ENCODE results near the gene GSTA5. TPM values are rescaled to one million over a fixed set of nuclear protein-coding genes. Genes with fewer than 3 reads are reported as not detected.
"Not testable (repeated sequence)": the region's sequence is repeated elsewhere in the genome, so short reads cannot be mapped to it uniquely, and the experiment has no call there.

GSTA5 gene
- total RNA-seq: not detected in 2 replicates

GRCh38 chr6:52840763-52841585 lies at the start of gene GSTA5:
Gene GSTA5 (minus strand): TSS chr6:52840813.
- no peak within 1 kb of the TSS for H3K27ac Mint-ChIP-seq
- no peaks in the 10 kb centered on the region for H3K9me3 Mint-ChIP-seq
- peaks cover 28% of the 10 kb centered on the region for H3K27me3 Mint-ChIP-seq (ENCODE audit: low read depth)
- DNase-seq (ENCODE audit: low spot score): no peak
- H3K4me3 Mint-ChIP-seq (ENCODE audit: low read depth): no peak within 1 kb of the TSS
- peaks cover 2% of the 10 kb centered on the region for H3K4me1 Mint-ChIP-seq (ENCODE audit: low read depth)
- H3K36me3 Mint-ChIP-seq (ENCODE audit: low read depth): no peaks in the 10 kb centered on the region
- intact Hi-C loops (cut with micrococcal nuclease): no loop called here

GRCh38 chr6:52890018-52890417 lies 49.4 kb upstream of the GSTA5 start:
- Mint-ChIP-seq H3K4me3 (ENCODE audit: low read depth) (no peak overlapping the region), H3K4me1 (ENCODE audit: low read depth) (peaks cover 51% of the 10 kb centered on the region), H3K27me3 (ENCODE audit: low read depth) (no peaks in the 10 kb centered on the region), H3K36me3 (ENCODE audit: low read depth) (peaks cover 4% of the 10 kb centered on the region), H3K9me3 (peaks cover 7% of the 10 kb centered on the region), H3K27ac (peak overlapping the region; percentile 40)
- intact Hi-C loops (cut with micrococcal nuclease): no loop called here
- no peak for DNase-seq (ENCODE audit: low spot score)

GRCh38 chr6:52887910-52888524 lies 47.4 kb upstream of the GSTA5 start:
- no peaks in the 10 kb centered on the region for H3K27me3 Mint-ChIP-seq (ENCODE audit: low read depth)
- H3K4me1 Mint-ChIP-seq (ENCODE audit: low read depth): peaks cover 41% of the 10 kb centered on the region
- H3K9me3 Mint-ChIP-seq: peaks cover 7% of the 10 kb centered on the region
- peaks cover 4% of the 10 kb centered on the region for H3K36me3 Mint-ChIP-seq (ENCODE audit: low read depth)
- no peak overlapping the region for H3K4me3 Mint-ChIP-seq (ENCODE audit: low read depth)
- intact Hi-C loops (cut with micrococcal nuclease): loop anchor here (1.0 to 2.0 kb wide), 3 partner anchors 89 to 107 kb away; partner anchors contain the start of gene GSTA4
- DNase-seq (ENCODE audit: low spot score): no peak
- H3K27ac Mint-ChIP-seq: peak overlapping the region; percentile 82

GRCh38 chr6:52881996-52882841 lies 41.6 kb upstream of the GSTA5 start:
- H3K27me3 Mint-ChIP-seq (ENCODE audit: low read depth): peaks cover 9% of the 10 kb centered on the region
- peak; percentile 60 for DNase-seq (ENCODE audit: low spot score)
- peak overlapping the region; percentile 82 for H3K4me3 Mint-ChIP-seq (ENCODE audit: low read depth)
- peak overlapping the region; percentile 51 for H3K27ac Mint-ChIP-seq
- H3K9me3 Mint-ChIP-seq: no peaks in the 10 kb centered on the region
- intact Hi-C loops (cut with micrococcal nuclease): loop anchor here (1.0 kb wide), 1 partner anchor 114 kb away; no protein-coding TSS in a partner anchor
- peaks cover 22% of the 10 kb centered on the region for H3K4me1 Mint-ChIP-seq (ENCODE audit: low read depth)
- H3K36me3 Mint-ChIP-seq (ENCODE audit: low read depth): no peaks in the 10 kb centered on the region

GRCh38 chr6:52881662-52881995 lies 41.0 kb upstream of the GSTA5 start:
- peaks cover 27% of the 10 kb centered on the region for H3K4me1 Mint-ChIP-seq (ENCODE audit: low read depth)
- intact Hi-C loops (cut with micrococcal nuclease): no loop called here
- peak overlapping the region; percentile 82 for H3K4me3 Mint-ChIP-seq (ENCODE audit: low read depth)
- DNase-seq (ENCODE audit: low spot score): no peak
- H3K9me3 Mint-ChIP-seq: no peaks in the 10 kb centered on the region
- H3K27ac Mint-ChIP-seq: no peak overlapping the region
- peaks cover 11% of the 10 kb centered on the region for H3K27me3 Mint-ChIP-seq (ENCODE audit: low read depth)
- H3K36me3 Mint-ChIP-seq (ENCODE audit: low read depth): no peaks in the 10 kb centered on the region

- H3K27me3 Mint-ChIP-seq (ENCODE audit: low read depth): peaks cover 27% of the 10 kb centered on the region
- no peak overlapping the region for H3K4me3 Mint-ChIP-seq (ENCODE audit: low read depth)
- H3K27ac Mint-ChIP-seq: no peak overlapping the region
- no peak for DNase-seq (ENCODE audit: low spot score)
- intact Hi-C loops (cut with micrococcal nuclease): no loop called here
- no peaks in the 10 kb centered on the region for H3K36me3 Mint-ChIP-seq (ENCODE audit: low read depth)
- peaks cover 21% of the 10 kb centered on the region for H3K4me1 Mint-ChIP-seq (ENCODE audit: low read depth)
- H3K9me3 Mint-ChIP-seq: no peaks in the 10 kb centered on the region
Observed at GRCh38 chr6:52877786-52878185, 37.2 kb upstream of the GSTA5 start.

- Mint-ChIP-seq H3K36me3 (ENCODE audit: low read depth) (no peaks in the 10 kb centered on the region), H3K4me3 (ENCODE audit: low read depth) (no peak overlapping the region), H3K9me3 (no peaks in the 10 kb centered on the region), H3K27me3 (ENCODE audit: low read depth) (peaks cover 32% of the 10 kb centered on the region), H3K4me1 (ENCODE audit: low read depth) (peaks cover 16% of the 10 kb centered on the region), H3K27ac (no peak overlapping the region)
- no peak for DNase-seq (ENCODE audit: low spot score)
- intact Hi-C loops (cut with micrococcal nuclease): no loop called here
Observed at GRCh38 chr6:52877168-52877567, 36.6 kb upstream of the GSTA5 start.

GRCh38 chr6:52876056-52876787 lies 35.6 kb upstream of the GSTA5 start:
- intact Hi-C loops (cut with micrococcal nuclease): no loop called here
- Mint-ChIP-seq H3K36me3 (ENCODE audit: low read depth) (no peaks in the 10 kb centered on the region), H3K4me1 (ENCODE audit: low read depth) (peaks cover 11% of the 10 kb centered on the region), H3K9me3 (no peaks in the 10 kb centered on the region), H3K4me3 (ENCODE audit: low read depth) (no peak overlapping the region), H3K27ac (no peak overlapping the region), H3K27me3 (ENCODE audit: low read depth) (peaks cover 35% of the 10 kb centered on the region)
- no peak for DNase-seq (ENCODE audit: low spot score)

- intact Hi-C loops (cut with micrococcal nuclease): no loop called here
- Mint-ChIP-seq H3K9me3 (no peaks in the 10 kb centered on the region), H3K27ac (no peak overlapping the region), H3K4me1 (ENCODE audit: low read depth) (peaks cover 6% of the 10 kb centered on the region), H3K4me3 (ENCODE audit: low read depth) (no peak overlapping the region), H3K27me3 (ENCODE audit: low read depth) (peaks cover 31% of the 10 kb centered on the region), H3K36me3 (ENCODE audit: low read depth) (no peaks in the 10 kb centered on the region)
- DNase-seq (ENCODE audit: low spot score): no peak
Observed at GRCh38 chr6:52872031-52872430, 31.4 kb upstream of the GSTA5 start.

- Mint-ChIP-seq H3K27me3 (ENCODE audit: low read depth) (peaks cover 30% of the 10 kb centered on the region), H3K4me3 (ENCODE audit: low read depth) (no peak overlapping the region), H3K4me1 (ENCODE audit: low read depth) (peaks cover 2% of the 10 kb centered on the region), H3K27ac (no peak overlapping the region), H3K9me3 (no peaks in the 10 kb centered on the region), H3K36me3 (ENCODE audit: low read depth) (no peaks in the 10 kb centered on the region)
- DNase-seq (ENCODE audit: low spot score): no peak
- intact Hi-C loops (cut with micrococcal nuclease): no loop called here
Observed at GRCh38 chr6:52871621-52872020, 31.0 kb upstream of the GSTA5 start.

GRCh38 chr6:52870335-52871091 lies 29.9 kb upstream of the GSTA5 start:
- H3K4me3 Mint-ChIP-seq (ENCODE audit: low read depth); H3K9me3 Mint-ChIP-seq; H3K4me1 Mint-ChIP-seq (ENCODE audit: low read depth); DNase-seq (ENCODE audit: low spot score); intact Hi-C loops (cut with micrococcal nuclease); H3K36me3 Mint-ChIP-seq (ENCODE audit: low read depth); H3K27ac Mint-ChIP-seq: not testable (repeated sequence)
- peaks cover 24% of the 10 kb centered on the region for H3K27me3 Mint-ChIP-seq (ENCODE audit: low read depth)

GRCh38 chr6:52868899-52869298 lies 28.3 kb upstream of the GSTA5 start:
- H3K36me3 Mint-ChIP-seq (ENCODE audit: low read depth); H3K4me3 Mint-ChIP-seq (ENCODE audit: low read depth); H3K27ac Mint-ChIP-seq; H3K4me1 Mint-ChIP-seq (ENCODE audit: low read depth); intact Hi-C loops (cut with micrococcal nuclease); H3K9me3 Mint-ChIP-seq; DNase-seq (ENCODE audit: low spot score): not testable (repeated sequence)
- H3K27me3 Mint-ChIP-seq (ENCODE audit: low read depth): peaks cover 27% of the 10 kb centered on the region
